CD4-positive, alpha-beta T cell (primary cell): ENCODE results near the gene OMA1. TPM values are rescaled to one million over a fixed set of nuclear protein-coding genes. Genes with fewer than 3 reads are reported as not detected.

Source experiments
- ATAC-seq: fragments of 200-7000 bp; cut with Tn5 transposase; one replicate; pipeline ENCODE4 v1.10.0; 2022; ENCODE audit warnings: mild to moderate bottlenecking; ENCODE audit not compliant: poor library complexity
- CTCF ChIA-PET: fragments of 350-600 bp; sonication (Branson Sonifier 250); formaldehyde crosslinking; loops from one replicate; lab custom pipeline; 2021; ENCODE audit warnings: antibody characterized with exemption, inconsistent platforms; lab: Charles Lee
- POLR2A ChIA-PET: fragments of 350-600 bp; sonication (Branson Sonifier 250); formaldehyde crosslinking; loops from one replicate; lab custom pipeline; 2021; ENCODE audit warnings: antibody characterized with exemption, inconsistent platforms; lab: Charles Lee
- DNase-seq, 14 experiments: peaks; one replicate each; pipeline ENCODE4 v3.0.0-alpha.2; 2013 to 2020; ENCODE audit warnings: mixed read lengths in 2 of 14
- H3K27ac ChIP-seq, 2 donors: one replicate each; pipeline versions ENCODE4 v1.5.1 to v1.7.0; 2013; ENCODE audit warnings: low read length in 2 of 2, low read depth in 1 of 2, mild to moderate bottlenecking in 1 of 2
- H3K27me3 ChIP-seq, 2 experiments: 1 replicate in 1 of 2; 2 replicates in 1 of 2; pipeline versions ENCODE4 v1.6.1 to v1.7.0; 2013; ENCODE audit warnings: low read length in 2 of 2, control low read depth in 1 of 2, mild to moderate bottlenecking in 1 of 2, moderate library complexity in 1 of 2; ENCODE audit not compliant: insufficient read depth in 2 of 2, control insufficient read depth in 1 of 2
- H3K36me3 ChIP-seq: one replicate; pipeline ENCODE4 v1.6.1; 2013; ENCODE audit warnings: low read length, control low read depth; ENCODE audit not compliant: insufficient read depth
- H3K4me1 ChIP-seq: one replicate; pipeline ENCODE4 v1.6.1; 2013; ENCODE audit warnings: low read length, control low read depth; ENCODE audit not compliant: insufficient read depth
- H3K4me3 ChIP-seq: one replicate; pipeline ENCODE4 v1.5.1; 2013; ENCODE audit warnings: mild to moderate bottlenecking, low read length, moderate library complexity
- H3K9me3 ChIP-seq, 2 experiments: 1 replicate in 1 of 2; 2 replicates in 1 of 2; pipeline versions ENCODE4 v1.6.1 to v1.7.0; 2013; ENCODE audit warnings: low read length in 2 of 2, mild to moderate bottlenecking in 2 of 2, control low read depth in 1 of 2, moderate library complexity in 1 of 2; ENCODE audit not compliant: control insufficient read depth in 1 of 2, insufficient read depth in 1 of 2
- H3K27ac Mint-ChIP-seq: one replicate; pipeline ENCODE4 v1.8.0; 2020; ENCODE audit warnings: mixed read lengths
- H3K27me3 Mint-ChIP-seq: one replicate; pipeline ENCODE4 v1.8.0; 2021; ENCODE audit warnings: mixed read lengths
- H3K36me3 Mint-ChIP-seq: one replicate; pipeline ENCODE4 v1.8.0; 2021; ENCODE audit warnings: low read depth, mixed read lengths
- H3K4me1 Mint-ChIP-seq: one replicate; pipeline ENCODE4 v1.8.0; 2021; ENCODE audit warnings: low read depth, mixed read lengths
- H3K4me3 Mint-ChIP-seq: one replicate; pipeline ENCODE4 v1.8.0; 2020; ENCODE audit warnings: mild to moderate bottlenecking, mixed read lengths
- H3K9me3 Mint-ChIP-seq: one replicate; pipeline ENCODE4 v1.8.0; 2020; ENCODE audit warnings: mixed read lengths
- intact Hi-C, 2 experiments: fragments of 100-400 bp; cut with DNase I in 1 of 2; cut with micrococcal nuclease in 1 of 2; formaldehyde crosslinking; loops; one replicate each; pipeline versions ENCODE4 v1.15.1 to v1.9.0; 2023 to 2025; cut with DNase I, micrococcal nuclease
- total RNA-seq, 174 experiments: library from RNA in 2 of 174; stranded (reverse) in 2 of 174; gene quantifications; one replicate each; pipeline ENCODE4 v1.2.3 and lab custom pipeline; 2021 to 2026
- TF ChIP-seq, protein P1 (sequence below): fragments of 200-600 bp; IDR thresholded peaks from one replicate; pipeline ENCODE4 v1.8.0; 2022; ENCODE audit warnings: antibody characterized with exemption, mild to moderate bottlenecking

The OMA1 gene
- total RNA-seq, 2 experiments from 2014 or later = 23.7 to 27.7 TPM

DNA sequence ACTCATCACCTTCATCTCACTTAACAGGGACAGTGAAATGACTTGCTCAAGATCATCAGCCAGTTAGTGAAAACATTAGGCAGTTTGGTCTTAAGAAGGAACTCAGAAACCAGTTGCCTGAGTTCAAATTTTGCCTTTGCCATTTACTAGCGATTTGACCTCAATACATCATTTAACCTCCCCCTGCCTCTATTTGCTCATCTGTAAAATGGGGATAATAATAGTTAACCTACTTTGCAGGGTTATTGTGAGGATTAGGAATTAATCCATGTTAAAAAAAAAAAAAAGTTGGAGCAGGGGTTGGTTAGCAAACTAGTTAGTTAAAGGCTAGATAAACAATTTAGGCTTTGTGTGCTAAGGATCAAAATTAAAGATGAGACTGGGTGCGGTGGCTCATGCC, 41.1 kb upstream of the OMA1 start:
- no peaks in the 10 kb centered on the region for H3K9me3 ChIP-seq
- no peak for DNase-seq
- Mint-ChIP-seq H3K27ac (no peak overlapping the region), H3K4me3 (no peak overlapping the region), H3K9me3 (no peaks in the 10 kb centered on the region), H3K4me1 (no peaks in the 10 kb centered on the region), H3K36me3 (no peaks in the 10 kb centered on the region), H3K27me3 (peaks cover 58% of the 10 kb centered on the region)
- CTCF ChIA-PET = no interaction called here
- H3K36me3 ChIP-seq = no peaks in the 10 kb centered on the region
- H3K27ac ChIP-seq = no peak overlapping the region
- ATAC-seq = no peak
- H3K4me3 ChIP-seq = no peak overlapping the region
- TF ChIP-seq, protein P1, sequence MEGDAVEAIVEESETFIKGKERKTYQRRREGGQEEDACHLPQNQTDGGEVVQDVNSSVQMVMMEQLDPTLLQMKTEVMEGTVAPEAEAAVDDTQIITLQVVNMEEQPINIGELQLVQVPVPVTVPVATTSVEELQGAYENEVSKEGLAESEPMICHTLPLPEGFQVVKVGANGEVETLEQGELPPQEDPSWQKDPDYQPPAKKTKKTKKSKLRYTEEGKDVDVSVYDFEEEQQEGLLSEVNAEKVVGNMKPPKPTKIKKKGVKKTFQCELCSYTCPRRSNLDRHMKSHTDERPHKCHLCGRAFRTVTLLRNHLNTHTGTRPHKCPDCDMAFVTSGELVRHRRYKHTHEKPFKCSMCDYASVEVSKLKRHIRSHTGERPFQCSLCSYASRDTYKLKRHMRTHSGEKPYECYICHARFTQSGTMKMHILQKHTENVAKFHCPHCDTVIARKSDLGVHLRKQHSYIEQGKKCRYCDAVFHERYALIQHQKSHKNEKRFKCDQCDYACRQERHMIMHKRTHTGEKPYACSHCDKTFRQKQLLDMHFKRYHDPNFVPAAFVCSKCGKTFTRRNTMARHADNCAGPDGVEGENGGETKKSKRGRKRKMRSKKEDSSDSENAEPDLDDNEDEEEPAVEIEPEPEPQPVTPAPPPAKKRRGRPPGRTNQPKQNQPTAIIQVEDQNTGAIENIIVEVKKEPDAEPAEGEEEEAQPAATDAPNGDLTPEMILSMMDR = no peak
- H3K4me1 ChIP-seq = no peaks in the 10 kb centered on the region
- H3K27me3 ChIP-seq = peaks cover 0 to 17% of the 10 kb centered on the region in 2 experiments
- POLR2A ChIA-PET = no interaction called here
- intact Hi-C loops = no loop called here

DNA sequence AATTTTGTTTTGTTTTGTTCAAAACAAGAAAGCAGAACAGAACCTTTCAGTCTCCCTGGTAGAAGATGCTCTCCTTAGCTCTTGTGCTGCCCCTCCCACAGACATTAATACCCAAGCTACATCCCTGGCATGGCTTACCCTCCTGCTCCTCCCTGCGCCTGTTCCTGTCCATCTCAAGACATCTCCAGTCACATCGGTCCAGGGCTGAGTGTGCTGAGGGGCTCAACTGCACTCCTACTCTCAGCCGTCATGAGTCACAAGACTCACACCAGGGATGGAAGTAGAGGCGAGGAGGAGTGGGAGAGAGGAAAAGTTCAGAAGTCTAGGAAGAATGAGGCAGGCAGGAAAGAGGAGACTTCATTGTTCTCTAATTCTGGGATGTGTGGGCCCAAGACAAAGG, 39.7 kb upstream of the OMA1 start:
- intact Hi-C loops = no loop called here
- no peak overlapping the region for H3K27ac ChIP-seq
- POLR2A ChIA-PET = no interaction called here
- no peaks in the 10 kb centered on the region for H3K9me3 ChIP-seq
- ATAC-seq = no peak
- CTCF ChIA-PET = no interaction called here
- H3K4me3 ChIP-seq = no peak overlapping the region
- Mint-ChIP-seq H3K27ac (no peak overlapping the region), H3K4me1 (no peaks in the 10 kb centered on the region), H3K9me3 (no peaks in the 10 kb centered on the region), H3K4me3 (no peak overlapping the region), H3K36me3 (no peaks in the 10 kb centered on the region), H3K27me3 (peaks cover 63% of the 10 kb centered on the region)
- H3K4me1 ChIP-seq = no peaks in the 10 kb centered on the region
- DNase-seq = no peak
- peaks cover 0 to 17% of the 10 kb centered on the region in 2 experiments for H3K27me3 ChIP-seq
- TF ChIP-seq, protein P1 = no peak
- no peaks in the 10 kb centered on the region for H3K36me3 ChIP-seq

DNA sequence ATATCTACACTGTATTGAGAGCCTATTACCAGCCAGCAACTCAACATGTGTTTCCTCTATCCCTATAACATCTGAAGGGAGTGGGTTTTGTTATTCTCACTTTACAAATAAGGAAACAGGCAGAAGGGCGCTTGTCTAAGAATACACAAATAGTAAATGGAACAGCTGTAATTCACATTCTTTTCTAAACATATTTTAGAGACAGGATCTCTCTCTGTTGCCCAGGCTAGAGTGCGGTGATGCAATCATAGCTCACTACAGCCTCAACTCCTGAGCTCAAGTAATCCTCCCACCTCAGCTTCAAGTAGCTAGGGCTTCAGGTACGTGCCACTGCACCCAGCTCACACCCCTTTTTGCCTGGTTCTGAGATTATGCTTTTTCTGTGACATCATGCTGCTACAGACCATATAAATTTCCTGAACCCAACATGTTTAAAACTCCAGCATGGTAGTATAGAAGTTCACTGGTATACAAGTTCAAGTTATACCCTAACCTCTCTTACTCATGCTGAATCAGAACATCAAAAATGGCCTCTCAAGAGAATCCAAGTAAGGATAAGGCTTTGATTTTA, 39.1 kb upstream of the OMA1 start:
- POLR2A ChIA-PET = no interaction called here
- Mint-ChIP-seq H3K4me3 (no peak overlapping the region), H3K4me1 (no peaks in the 10 kb centered on the region), H3K27me3 (peaks cover 63% of the 10 kb centered on the region), H3K36me3 (no peaks in the 10 kb centered on the region), H3K27ac (no peak overlapping the region), H3K9me3 (no peaks in the 10 kb centered on the region)
- H3K36me3 ChIP-seq = no peaks in the 10 kb centered on the region
- H3K9me3 ChIP-seq = no peaks in the 10 kb centered on the region
- no peak overlapping the region for H3K4me3 ChIP-seq
- peaks cover 0 to 22% of the 10 kb centered on the region in 2 experiments for H3K27me3 ChIP-seq
- CTCF ChIA-PET = no interaction called here
- no peak overlapping the region for H3K27ac ChIP-seq
- H3K4me1 ChIP-seq = no peaks in the 10 kb centered on the region
- DNase-seq = no peak
- TF ChIP-seq, protein P1 = no peak
- no peak for ATAC-seq
- intact Hi-C loops = no loop called here
